ENCODE measurements around the gene DIS3L2. TPM values are rescaled to one million over a fixed set of nuclear protein-coding genes. Genes with fewer than 3 reads are reported as not detected.

DIS3L2 gene
- total RNA-seq, 1 experiment from 2014 or later: 28.5 TPM

- Mint-ChIP-seq H3K9me3 (peaks cover 2% of the 10 kb centered on the region; the same call in 1 of the 2 replicates), H3K27ac (no peak overlapping the region), H3K4me1 (0 out of 2 replicates have a peak, but pooled peaks cover 3% of the 10 kb centered on the region), H3K4me3 (no peak overlapping the region), H3K27me3 (ENCODE audit: low read depth) (no peaks in the 10 kb centered on the region), H3K36me3 (no peaks in the 10 kb centered on the region)
- CTCF ChIA-PET: no interaction called here
- POLR2A ChIA-PET: no interaction called here
- TF ChIP-seq KAT7 (CRISPR knock-in tag; IDR thresholded peaks at IDR 0.05; ENCODE audit: borderline replicate concordance) (no peak), JAZF1 (CRISPR knock-in tag; IDR thresholded peaks at IDR 0.05) (no peak), TEAD1 (CRISPR knock-in tag; IDR thresholded peaks at IDR 0.05) (no peak), MYBL2 (CRISPR knock-in tag; IDR thresholded peaks at IDR 0.05) (no peak), NR2C2 (CRISPR knock-in tag; IDR thresholded peaks at IDR 0.05) (no peak), GABPB1 (CRISPR knock-in tag; IDR thresholded peaks at IDR 0.05) (no peak), CBFB (CRISPR knock-in tag; IDR thresholded peaks at IDR 0.05; ENCODE audit: low read depth) (no peak), NFYB (CRISPR knock-in tag; conservative IDR thresholded peaks at IDR 0.05; ENCODE audit: low read depth) (no peak), GRHL2 (CRISPR knock-in tag; IDR thresholded peaks at IDR 0.05; ENCODE audit: insufficient replicate concordance, severe bottlenecking) (no peak), RORB (CRISPR knock-in tag; IDR thresholded peaks at IDR 0.05) (no peak), TP53 (CRISPR knock-in tag; IDR thresholded peaks at IDR 0.05) (no peak), MAX (CRISPR knock-in tag; IDR thresholded peaks at IDR 0.05) (no peak), NFE2L1 (CRISPR knock-in tag; IDR thresholded peaks at IDR 0.05) (no peak), ZNF671 (CRISPR knock-in tag; IDR thresholded peaks at IDR 0.05) (no peak), AFF4 (CRISPR knock-in tag; IDR thresholded peaks at IDR 0.05; ENCODE audit: borderline replicate concordance) (no peak), HMGXB4 (CRISPR knock-in tag; IDR thresholded peaks at IDR 0.05) (no peak), SMAD4 (CRISPR knock-in tag; IDR thresholded peaks at IDR 0.05) (no peak), ARID4B (CRISPR knock-in tag; IDR thresholded peaks at IDR 0.05; ENCODE audit: borderline replicate concordance) (no peak), ATF6 (CRISPR knock-in tag; IDR thresholded peaks at IDR 0.05) (no peak)
- ATAC-seq (no peak), DNase-seq (ENCODE audit: low spot score) (no peak)
Measured at GRCh38 chr2:232076272-232076671, 114.8 kb downstream of the DIS3L2 start.

Data from WTC11 (cell line).